MCF 10A (cell line): ENCODE data around the gene SESN1. TPM values are rescaled to one million over a fixed set of nuclear protein-coding genes. Genes with fewer than 3 reads are reported as not detected.
A peak's percentile ranks its signal among the peaks of the same experiment; 100 is the strongest.

Source experiments
- BruUV-seq: library from RNA; stranded (reverse); fragments of 400-500 nt; replicated peaks from 2 replicates; lab custom pipeline; 2021; lab: Mats Ljungman, UMichigan
- CTCF ChIA-PET: fragments of 300-600 bp; sonication (Branson Sonifier 250); formaldehyde crosslinking; extraction: SDS; loops from one replicate; lab custom pipeline; 2021; ENCODE audit warnings: antibody characterized with exemption, inconsistent platforms; lab: Yijun Ruan, JAX
- POLR2A ChIA-PET: fragments of 300-600, 350-650 bp; sonication (Branson Sonifier 250); formaldehyde crosslinking; extraction: SDS; loops from one replicate; lab custom pipeline; 2020; ENCODE audit warnings: antibody characterized with exemption, inconsistent platforms; lab: Yijun Ruan, JAX
- DNase-seq: peaks from one replicate; pipeline ENCODE4 v3.0.0-alpha.2; 2018; ENCODE audit not compliant: unreplicated experiment
- H3K27ac Mint-ChIP-seq: one replicate; pipeline ENCODE4 v1.8.0; 2022; ENCODE audit warnings: mild to moderate bottlenecking, low read depth, mixed read lengths; ENCODE audit not compliant: unreplicated experiment
- H3K27me3 Mint-ChIP-seq: one replicate; pipeline ENCODE4 v1.8.0; 2022; ENCODE audit warnings: mixed read lengths; ENCODE audit not compliant: insufficient read depth, unreplicated experiment
- H3K36me3 Mint-ChIP-seq: one replicate; pipeline ENCODE4 v1.8.0; 2022; ENCODE audit warnings: mild to moderate bottlenecking, moderate library complexity, mixed read lengths; ENCODE audit not compliant: insufficient read depth, unreplicated experiment
- H3K4me1 Mint-ChIP-seq: one replicate; pipeline ENCODE4 v1.8.0; 2022; ENCODE audit warnings: mixed read lengths; ENCODE audit not compliant: insufficient read depth, unreplicated experiment
- H3K4me3 Mint-ChIP-seq: one replicate; pipeline ENCODE4 v1.8.0; 2022; ENCODE audit warnings: mild to moderate bottlenecking, moderate library complexity, mixed read lengths; ENCODE audit not compliant: unreplicated experiment
- H3K9me3 Mint-ChIP-seq: one replicate; pipeline ENCODE4 v1.8.0; 2022; ENCODE audit warnings: mixed read lengths; ENCODE audit not compliant: unreplicated experiment
- intact Hi-C: fragments of 100-400 bp; cut with micrococcal nuclease; formaldehyde crosslinking; loops from 2 replicates; pipeline ENCODE4 v1.14.1; 2022
- total RNA-seq: library from RNA; stranded (reverse); gene quantifications from 2 replicates; pipeline ENCODE4 v1.2.3, GENCODE V29; 2022
- TF ChIP-seq, protein P1 (sequence below): fragments of 200-600 bp; IDR thresholded peaks from one replicate; pipeline ENCODE4 v1.8.0; 2022; ENCODE audit warnings: antibody characterized with exemption, mild to moderate bottlenecking; ENCODE audit not compliant: unreplicated experiment

SESN1 gene
- total RNA-seq, 1 experiment from 2014 or later: 23.0 TPM

DNA sequence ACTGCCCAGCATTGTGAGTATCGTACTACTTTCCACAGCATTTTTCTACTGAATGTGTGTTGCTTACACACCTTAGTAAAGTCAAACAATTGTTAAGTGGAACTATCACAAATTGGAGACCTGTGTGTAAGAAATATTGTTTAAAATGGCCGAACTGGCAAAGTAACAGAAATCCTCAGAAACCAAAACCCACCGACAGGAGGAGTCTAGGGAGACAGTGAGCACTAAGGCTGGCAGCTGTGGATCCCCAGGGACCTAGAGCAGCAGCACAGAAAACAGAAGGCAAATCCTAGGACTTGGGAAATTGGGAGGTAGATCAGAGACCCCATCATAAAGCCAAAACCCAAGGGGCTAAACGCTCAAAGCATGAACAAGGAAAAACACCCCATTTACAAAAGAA lies 69.9 kb downstream of the SESN1 start:
- peaks cover 16% of the 10 kb centered on the region for H3K36me3 Mint-ChIP-seq
- TF ChIP-seq, protein P1, sequence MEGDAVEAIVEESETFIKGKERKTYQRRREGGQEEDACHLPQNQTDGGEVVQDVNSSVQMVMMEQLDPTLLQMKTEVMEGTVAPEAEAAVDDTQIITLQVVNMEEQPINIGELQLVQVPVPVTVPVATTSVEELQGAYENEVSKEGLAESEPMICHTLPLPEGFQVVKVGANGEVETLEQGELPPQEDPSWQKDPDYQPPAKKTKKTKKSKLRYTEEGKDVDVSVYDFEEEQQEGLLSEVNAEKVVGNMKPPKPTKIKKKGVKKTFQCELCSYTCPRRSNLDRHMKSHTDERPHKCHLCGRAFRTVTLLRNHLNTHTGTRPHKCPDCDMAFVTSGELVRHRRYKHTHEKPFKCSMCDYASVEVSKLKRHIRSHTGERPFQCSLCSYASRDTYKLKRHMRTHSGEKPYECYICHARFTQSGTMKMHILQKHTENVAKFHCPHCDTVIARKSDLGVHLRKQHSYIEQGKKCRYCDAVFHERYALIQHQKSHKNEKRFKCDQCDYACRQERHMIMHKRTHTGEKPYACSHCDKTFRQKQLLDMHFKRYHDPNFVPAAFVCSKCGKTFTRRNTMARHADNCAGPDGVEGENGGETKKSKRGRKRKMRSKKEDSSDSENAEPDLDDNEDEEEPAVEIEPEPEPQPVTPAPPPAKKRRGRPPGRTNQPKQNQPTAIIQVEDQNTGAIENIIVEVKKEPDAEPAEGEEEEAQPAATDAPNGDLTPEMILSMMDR: no peak
- intact Hi-C loops: no loop called here
- POLR2A ChIA-PET: interaction anchor here (0.9 kb wide), 1 partner anchor 10 kb away, joined by 4 read pairs; no protein-coding TSS in a partner anchor
- H3K4me1 Mint-ChIP-seq: peaks cover 8% of the 10 kb centered on the region
- no peak overlapping the region for H3K27ac Mint-ChIP-seq
- BruUV-seq: no TSS peak
- DNase-seq: no peak
- H3K27me3 Mint-ChIP-seq: no peaks in the 10 kb centered on the region
- no peak overlapping the region for H3K4me3 Mint-ChIP-seq
- H3K9me3 Mint-ChIP-seq: peaks cover 6% of the 10 kb centered on the region
- CTCF ChIA-PET: no interaction called here

DNA sequence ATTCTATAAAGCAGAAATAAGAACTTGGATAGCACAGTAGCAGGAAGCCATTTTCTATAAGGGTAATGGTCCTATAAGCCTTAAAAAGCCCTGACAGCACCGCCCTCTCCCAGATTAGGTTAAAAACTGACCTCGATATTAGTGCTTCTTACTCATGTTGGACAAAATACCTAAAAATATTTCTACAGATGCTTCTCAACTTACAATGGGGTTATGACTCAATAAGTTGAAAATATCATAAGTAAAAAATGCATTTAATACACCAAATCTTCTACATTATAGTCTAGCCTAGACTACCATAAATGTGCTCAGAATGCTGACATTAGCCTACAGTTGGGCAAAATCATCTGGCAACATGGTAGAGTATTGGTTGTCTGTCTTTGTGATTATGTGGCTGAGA lies 70.3 kb downstream of the SESN1 start:
- TF ChIP-seq, protein P1: no peak
- intact Hi-C loops: no loop called here
- ChIA-PET CTCF (no interaction called here), POLR2A (no interaction called here)
- no peak for DNase-seq
- H3K27me3 Mint-ChIP-seq: no peaks in the 10 kb centered on the region
- H3K4me3 Mint-ChIP-seq: no peak overlapping the region
- H3K27ac Mint-ChIP-seq: no peak overlapping the region
- H3K36me3 Mint-ChIP-seq: peaks cover 16% of the 10 kb centered on the region
- peaks cover 6% of the 10 kb centered on the region for H3K9me3 Mint-ChIP-seq
- no TSS peak for BruUV-seq
- H3K4me1 Mint-ChIP-seq: peaks cover 8% of the 10 kb centered on the region

DNA sequence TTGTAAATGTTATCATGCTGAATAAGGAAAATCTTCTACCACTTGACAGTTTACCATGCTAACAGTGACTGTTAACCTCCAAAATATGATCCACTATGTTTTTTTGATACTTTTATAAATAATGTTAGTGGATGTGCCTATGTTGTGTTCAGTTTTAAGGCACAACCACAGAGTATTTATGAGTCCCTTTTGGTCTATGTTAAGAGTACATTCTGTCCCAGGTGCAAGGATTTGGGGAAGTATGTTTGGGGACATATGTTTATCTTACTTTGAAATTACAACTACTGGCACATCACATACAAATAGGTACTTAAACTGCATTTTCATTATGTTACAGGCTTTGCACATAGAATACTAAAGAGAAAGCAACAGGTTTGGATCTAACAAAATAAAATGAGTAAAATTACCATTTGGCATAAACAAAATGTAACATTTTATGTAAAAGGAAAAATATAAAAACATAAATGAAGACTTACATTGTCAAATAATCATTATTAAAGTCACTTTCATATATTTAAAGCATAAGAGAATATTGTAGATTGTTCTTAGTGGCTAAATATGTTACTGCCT lies 71.2 kb downstream of the SESN1 start:
- POLR2A ChIA-PET: no interaction called here
- Mint-ChIP-seq H3K4me3 (no peak overlapping the region), H3K27me3 (no peaks in the 10 kb centered on the region), H3K27ac (peak overlapping the region; percentile 16), H3K36me3 (peaks cover 16% of the 10 kb centered on the region), H3K9me3 (peaks cover 6% of the 10 kb centered on the region), H3K4me1 (peaks cover 8% of the 10 kb centered on the region)
- BruUV-seq: no TSS peak
- CTCF ChIA-PET: no interaction called here
- no peak for DNase-seq
- intact Hi-C loops: no loop called here
- TF ChIP-seq, protein P1: no peak

DNA sequence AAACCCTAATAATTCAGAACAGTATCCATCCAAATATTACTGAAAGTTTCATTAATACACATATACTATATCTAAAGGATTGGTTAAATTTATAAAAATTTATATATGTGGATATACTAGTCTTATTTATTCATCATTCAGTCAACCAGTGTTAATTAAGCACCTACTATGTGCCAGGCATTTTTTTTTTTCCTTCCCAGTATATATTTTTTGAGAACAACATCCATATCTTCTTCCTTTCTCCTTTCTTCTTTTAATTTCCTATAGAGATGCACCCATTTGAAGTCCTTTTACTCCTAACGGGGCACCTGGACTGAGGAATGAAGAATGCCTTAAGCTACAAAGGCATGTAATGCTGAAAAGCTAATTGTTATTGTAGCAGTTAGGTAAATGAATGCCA lies 72.8 kb downstream of the SESN1 start:
- Mint-ChIP-seq H3K36me3 (peaks cover 16% of the 10 kb centered on the region), H3K4me3 (no peak overlapping the region), H3K4me1 (peaks cover 8% of the 10 kb centered on the region), H3K27ac (no peak overlapping the region), H3K27me3 (no peaks in the 10 kb centered on the region), H3K9me3 (peaks cover 6% of the 10 kb centered on the region)
- ChIA-PET POLR2A (interaction anchor here (1.2 kb wide), 1 partner anchor 12 kb away, joined by 9 read pairs; no protein-coding TSS in a partner anchor), CTCF (interaction anchor here (0.6 to 0.7 kb wide), 2 partner anchors 105 to 464 kb away, joined by 3 read pairs; no protein-coding TSS in a partner anchor)
- no peak for DNase-seq
- TF ChIP-seq, protein P1: no peak
- intact Hi-C loops: no loop called here
- no TSS peak for BruUV-seq
